HG02763 (cell line): ENCODE measurements around the gene F2RL1.
"Not testable (repeated sequence)": the region's sequence is repeated elsewhere in the genome, so short reads cannot be mapped to it uniquely, and the experiment has no call there.

Experiments
- ATAC-seq: cut with Tn5 transposase; IDR thresholded peaks from one replicate; pipeline ENCODE4 v1.9.1; 2021; ENCODE audit warnings: mild to moderate bottlenecking, moderate library complexity; ENCODE audit not compliant: unreplicated experiment

F2RL1 gene

GRCh38 chr5:76805821-76806505 is 12.9 kb upstream of the F2RL1 start:
- ATAC-seq, result no peak

DNA sequence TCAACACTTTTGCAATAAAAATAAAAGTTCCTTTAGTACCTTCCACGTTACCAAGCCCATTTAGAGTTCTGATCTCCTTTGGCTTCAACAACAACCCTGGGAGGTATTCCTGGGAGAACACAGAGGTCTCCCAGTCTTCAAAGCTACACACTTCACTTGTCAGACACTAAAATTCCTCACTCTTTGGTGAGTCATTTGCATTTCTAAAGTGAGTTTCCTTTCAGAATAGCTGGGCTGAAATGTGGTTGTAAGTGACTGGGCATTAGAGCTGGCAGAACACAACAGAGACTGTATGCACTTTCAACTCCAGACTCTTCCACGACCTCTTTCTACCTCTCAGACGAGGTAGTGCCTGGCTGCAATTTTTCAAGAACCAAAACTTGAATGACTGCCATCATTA is 11.5 kb upstream of the F2RL1 start:
- no peak for ATAC-seq

- ATAC-seq, result no peak
Observed at GRCh38 chr5:76808141-76808691, 10.6 kb upstream of the F2RL1 start.

GRCh38 chr5:76809141-76809540 is 9.7 kb upstream of the F2RL1 start:
- no peak for ATAC-seq

GRCh38 chr5:76810236-76810635 is 8.6 kb upstream of the F2RL1 start:
- no peak for ATAC-seq

- no peak for ATAC-seq
Observed at GRCh38 chr5:76811214-76811613, 7.6 kb upstream of the F2RL1 start.

DNA sequence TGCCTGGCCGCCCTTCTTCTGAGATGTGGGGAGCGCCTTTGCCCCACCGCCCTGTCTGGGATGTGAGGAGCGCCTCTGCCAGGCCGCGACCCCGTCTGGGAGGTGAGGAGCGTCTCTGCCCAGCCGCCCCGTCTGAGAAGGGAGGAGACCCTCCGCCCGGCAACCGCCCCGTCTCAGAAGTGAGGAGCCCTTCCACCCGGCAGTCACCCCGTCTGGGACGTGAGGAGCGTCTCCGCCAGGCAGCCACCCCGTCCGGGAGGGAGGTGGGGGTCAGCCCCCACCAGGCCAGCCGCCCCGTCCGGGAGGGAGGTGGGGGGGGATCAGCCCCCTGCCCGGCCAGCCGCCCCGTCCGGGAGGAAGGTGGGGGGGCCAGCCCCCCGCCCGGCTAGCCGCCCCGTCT is 6.6 kb upstream of the F2RL1 start:
- not testable (repeated sequence) for ATAC-seq

GRCh38 chr5:76813982-76814562 is 4.8 kb upstream of the F2RL1 start:
- no peak for ATAC-seq

DNA sequence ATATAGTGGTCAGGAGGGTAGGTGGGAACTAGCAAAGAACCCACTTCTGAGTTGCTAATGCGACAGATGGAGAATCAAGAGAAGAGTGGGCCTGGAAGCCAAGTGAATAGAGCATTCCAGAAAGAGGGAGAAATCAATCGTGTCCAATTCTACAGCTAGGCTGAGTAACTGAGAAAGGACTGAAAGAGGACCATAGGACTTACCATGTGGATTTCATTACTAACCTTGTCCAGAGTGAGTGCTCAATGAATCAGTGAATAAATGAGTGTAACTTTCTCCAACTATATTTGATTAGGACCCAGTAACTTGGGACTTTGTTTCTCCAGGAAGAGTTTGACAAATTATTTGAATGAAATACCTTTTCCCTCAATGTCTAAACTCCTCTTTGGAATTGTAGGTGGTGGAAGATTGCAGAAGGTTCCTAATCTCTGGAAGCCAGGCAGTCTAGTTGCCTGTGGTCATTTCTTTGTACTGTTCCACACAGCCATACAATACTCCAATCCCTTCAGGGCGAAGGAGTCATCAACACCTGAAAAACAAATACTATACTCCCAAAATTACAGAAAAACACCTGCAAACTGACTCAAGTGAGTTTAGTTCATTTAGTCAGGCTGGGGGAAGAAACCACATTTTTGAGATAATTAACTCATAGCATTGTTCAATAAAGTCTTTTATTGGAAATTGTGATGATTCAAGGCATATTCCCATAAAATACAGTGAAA is 2.6 kb upstream of the F2RL1 start:
- no peak for ATAC-seq

DNA sequence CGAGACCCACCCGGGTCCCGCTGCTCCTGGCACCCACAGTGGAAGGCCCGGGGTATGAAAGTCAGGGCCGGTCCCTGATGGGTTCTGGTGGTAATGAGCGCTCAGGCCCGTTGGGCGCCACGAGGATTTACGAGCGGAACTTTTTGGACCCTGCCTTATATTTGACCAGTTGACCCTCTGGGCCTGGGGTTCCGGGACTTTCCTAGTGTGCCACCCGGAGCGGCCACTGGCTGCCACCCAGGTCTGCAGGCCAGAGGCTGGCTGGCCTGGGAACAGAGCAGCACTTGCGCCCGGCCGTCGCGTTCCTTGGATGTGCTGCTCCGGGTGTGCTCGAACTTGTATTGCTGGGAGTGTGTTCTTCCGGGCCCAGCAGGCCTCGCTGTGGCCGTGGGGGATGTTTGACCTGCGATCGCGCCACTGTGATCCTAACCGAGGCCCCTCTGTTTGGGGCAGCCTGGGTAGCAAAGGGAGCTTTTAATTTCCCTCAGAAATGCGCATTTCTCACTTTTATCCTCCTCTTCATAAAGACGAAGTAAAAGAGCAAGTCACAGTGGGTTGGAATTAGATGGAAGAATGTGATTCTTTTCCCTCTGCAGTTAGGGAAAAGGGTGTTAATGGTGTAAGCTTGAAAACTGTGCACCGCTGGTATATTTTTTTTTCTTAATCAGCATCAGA is 1.2 kb downstream of the F2RL1 start:
- ATAC-seq, result no peak

DNA sequence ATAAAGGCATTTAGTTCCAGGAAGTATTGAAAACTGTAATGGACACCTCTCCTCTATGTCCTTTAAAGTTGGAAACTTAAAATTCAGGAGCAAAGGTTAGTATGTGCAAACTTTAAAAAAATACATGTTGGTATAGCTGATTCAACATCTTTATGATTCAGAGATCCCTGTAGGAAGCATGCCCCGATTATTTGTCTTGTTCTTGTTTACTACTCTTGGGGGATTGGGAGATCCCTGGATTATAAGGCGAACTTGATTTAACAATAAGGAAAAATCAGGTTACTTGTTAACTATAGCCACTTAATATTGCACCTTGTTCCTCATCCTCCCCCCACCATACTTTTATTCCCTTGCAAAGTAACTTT is 1.7 kb downstream of the F2RL1 start:
- no peak for ATAC-seq

GRCh38 chr5:76821136-76821535 is 2.3 kb downstream of the F2RL1 start:
- no peak for ATAC-seq

DNA sequence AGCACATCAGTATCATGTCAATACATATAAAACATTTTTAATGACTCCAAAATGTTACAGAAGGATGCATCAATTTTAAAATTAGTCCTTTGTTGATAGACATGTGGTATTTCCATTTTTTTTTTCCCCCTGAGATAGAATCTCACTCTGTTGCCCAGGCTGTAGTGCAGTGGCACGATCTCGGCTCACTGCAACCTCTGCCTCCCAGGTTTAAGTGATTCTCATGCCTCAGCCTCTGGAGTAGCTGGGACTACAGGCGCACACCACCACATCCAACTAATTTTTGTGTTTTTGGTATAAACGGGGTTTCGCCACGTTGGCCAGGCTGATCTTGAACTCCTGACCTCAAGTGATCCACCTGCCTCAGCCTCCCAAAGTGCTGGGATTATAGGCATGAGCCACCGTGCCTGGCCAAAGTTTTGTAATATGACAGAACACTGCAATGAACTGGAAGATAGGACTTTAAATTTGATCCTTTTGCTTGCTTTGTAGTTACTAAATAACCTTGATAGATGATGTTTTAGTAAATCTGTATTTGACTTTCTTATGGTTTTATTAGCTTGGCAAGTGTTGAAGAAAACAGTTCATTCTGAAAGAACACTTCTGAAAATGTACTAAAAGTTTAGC is 3.4 kb downstream of the F2RL1 start:
- ATAC-seq, result not testable (repeated sequence)

DNA sequence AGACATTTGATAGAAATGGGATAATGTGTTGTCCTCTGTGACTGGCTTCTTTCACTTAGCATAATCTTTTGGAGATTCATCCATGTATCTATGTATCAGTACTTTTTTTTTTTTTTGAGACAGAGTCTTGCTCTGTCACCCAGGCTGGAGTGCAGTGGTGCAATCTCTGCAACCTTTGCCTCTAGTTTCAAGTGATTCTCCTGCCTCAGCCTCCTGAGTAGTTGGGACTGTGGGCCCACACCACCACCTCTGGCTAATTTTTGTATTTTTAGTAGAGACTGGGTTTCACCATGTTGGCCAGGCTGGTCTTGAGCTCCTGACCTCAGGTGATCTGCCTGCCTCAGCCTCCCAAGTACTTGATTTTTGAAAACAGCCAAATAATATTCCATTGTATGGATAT is 7.6 kb downstream of the F2RL1 start:
- ATAC-seq, result not testable (repeated sequence)

DNA sequence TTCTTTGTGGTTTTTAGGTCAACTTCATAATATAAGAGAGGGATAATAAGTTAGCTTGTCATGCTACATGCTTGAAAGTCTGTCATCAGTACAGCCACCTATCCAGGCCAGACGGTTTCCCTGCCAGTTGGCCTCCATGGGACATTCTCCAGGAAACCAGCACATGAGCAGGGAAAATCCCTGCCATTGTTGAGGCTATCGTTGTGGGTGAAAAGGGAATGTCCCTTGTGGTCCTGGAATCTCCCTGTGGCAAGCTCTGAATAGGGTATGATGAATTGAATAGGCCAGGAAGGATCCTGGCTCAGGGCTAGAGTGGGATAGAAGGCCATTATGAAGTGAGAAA is 12.3 kb downstream of the F2RL1 start:
- no peak for ATAC-seq

GRCh38 chr5:76836181-76836580 is 17.4 kb downstream of the F2RL1 start:
- no peak for ATAC-seq

DNA sequence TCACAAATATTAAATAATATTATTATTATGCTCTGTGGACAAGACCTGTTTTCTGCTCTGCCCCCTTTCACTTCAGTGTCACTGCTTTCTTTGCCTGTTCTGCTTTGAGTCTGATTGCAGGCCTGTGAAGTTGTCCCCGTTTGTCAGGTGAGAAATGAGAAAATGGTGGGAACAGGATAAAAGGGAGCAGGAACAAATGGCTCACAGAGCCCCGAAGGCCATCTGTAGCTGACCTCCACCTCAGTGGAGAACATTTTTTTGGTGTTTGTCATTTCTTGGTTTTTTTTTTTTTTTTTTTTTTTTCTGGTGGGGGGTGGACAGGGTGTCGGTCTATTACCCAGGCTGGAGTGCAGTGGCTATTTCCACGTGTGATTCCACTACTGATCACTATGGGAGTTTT is 17.8 kb downstream of the F2RL1 start:
- ATAC-seq, result no peak

GRCh38 chr5:76838481-76839261 is 19.8 kb downstream of the F2RL1 start:
- ATAC-seq, result no peak

DNA sequence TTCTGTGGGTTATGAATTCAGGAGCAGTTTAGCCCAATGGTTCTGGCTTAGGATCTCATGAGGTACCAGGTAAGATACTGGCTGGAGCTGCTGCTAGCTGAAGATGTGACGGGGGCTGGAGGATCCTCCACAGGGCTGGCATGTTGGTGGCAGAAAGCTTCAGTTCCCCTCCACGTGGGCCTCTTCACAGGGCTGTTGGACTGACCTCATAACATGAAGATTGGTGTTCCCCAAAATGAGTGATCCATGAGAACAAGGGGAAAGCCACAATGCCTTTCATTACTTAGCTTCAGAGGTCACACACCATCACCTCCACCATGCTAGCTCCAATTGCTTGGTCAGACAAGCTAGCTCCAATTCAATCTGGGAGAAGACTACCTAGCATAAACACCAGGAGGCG is 22.5 kb downstream of the F2RL1 start:
- no peak for ATAC-seq

GRCh38 chr5:76845890-76846289 is 27.1 kb downstream of the F2RL1 start:
- no peak for ATAC-seq
